Chondrocyte (in vitro differentiated cells): ENCODE results near the gene ELMO2. TPM values are rescaled to one million over a fixed set of nuclear protein-coding genes. Genes with fewer than 3 reads are reported as not detected.

Experiments
- DNase-seq: peaks from one replicate; pipeline ENCODE4 v3.0.0; 2021; ENCODE audit warnings: mixed read lengths, low spot score
- H3K27ac Mint-ChIP-seq: one replicate; pipeline ENCODE4 v1.8.0; 2021; ENCODE audit warnings: mild to moderate bottlenecking, moderate library complexity, mixed read lengths; ENCODE audit not compliant: unreplicated experiment
- H3K27me3 Mint-ChIP-seq: 2 replicates; pipeline ENCODE4 v1.8.0; 2021; ENCODE audit warnings: low read depth, mixed read lengths
- H3K36me3 Mint-ChIP-seq: 2 replicates; pipeline ENCODE4 v1.8.0; 2021; ENCODE audit warnings: low read depth, mixed read lengths
- H3K4me1 Mint-ChIP-seq: 2 replicates; pipeline ENCODE4 v1.8.0; 2021; ENCODE audit warnings: low read depth, mild to moderate bottlenecking, mixed read lengths
- H3K4me3 Mint-ChIP-seq: one replicate; pipeline ENCODE4 v1.8.0; 2021; ENCODE audit warnings: mild to moderate bottlenecking, moderate library complexity, mixed read lengths; ENCODE audit not compliant: unreplicated experiment
- H3K9me3 Mint-ChIP-seq: 2 replicates; pipeline ENCODE4 v1.8.0; 2021; ENCODE audit warnings: low read depth, mixed read lengths
- CTCF ChIP-seq: fragments of 200-600 bp; sonication (generic); IDR thresholded peaks from 2 replicates; pipeline ENCODE4 v1.5.0; 2021; ENCODE audit warnings: antibody characterized with exemption, mild to moderate bottlenecking, moderate library complexity
- total RNA-seq: library from RNA; stranded (reverse); gene quantifications from 3 replicates; pipeline ENCODE4 v1.2.1, GENCODE V29; 2021

ELMO2 gene
- total RNA-seq, 1 donor from 2014 or later, result 52.9 TPM

- H3K4me3 Mint-ChIP-seq, result peak overlapping the region; percentile 90
- TF ChIP-seq CTCF, result no peak
- H3K4me1 Mint-ChIP-seq, result peaks cover 40% of the 10 kb centered on the region
- no peak overlapping the region for H3K27ac Mint-ChIP-seq
- H3K27me3 Mint-ChIP-seq, result peaks cover 2% of the 10 kb centered on the region
- peaks cover 2% of the 10 kb centered on the region for H3K36me3 Mint-ChIP-seq
- DNase-seq, result no peak
- H3K9me3 Mint-ChIP-seq, result no peaks in the 10 kb centered on the region
Measured at GRCh38 chr20:46407671-46407996, 1.2 kb upstream of the ELMO2 start.

GRCh38 chr20:46406986-46407670 is 713 bp upstream of the ELMO2 start:
- Mint-ChIP-seq H3K27me3 (no peaks in the 10 kb centered on the region), H3K27ac (peak overlapping the region; percentile 92), H3K9me3 (no peaks in the 10 kb centered on the region), H3K4me3 (peak overlapping the region; percentile 90), H3K4me1 (peaks cover 45% of the 10 kb centered on the region), H3K36me3 (peaks cover 2% of the 10 kb centered on the region)
- no peak for TF ChIP-seq CTCF
- DNase-seq, result no peak

GRCh38 chr20:46402331-46402811 is 4.0 kb downstream of the ELMO2 start:
- no peaks in the 10 kb centered on the region for H3K9me3 Mint-ChIP-seq
- no peak for DNase-seq
- no peak overlapping the region for H3K4me3 Mint-ChIP-seq
- no peak for TF ChIP-seq CTCF
- no peaks in the 10 kb centered on the region for H3K27me3 Mint-ChIP-seq
- H3K27ac Mint-ChIP-seq, result peak overlapping the region; percentile 72
- peaks cover 2% of the 10 kb centered on the region for H3K36me3 Mint-ChIP-seq
- peaks cover 64% of the 10 kb centered on the region for H3K4me1 Mint-ChIP-seq

GRCh38 chr20:46401478-46401860 is 4.9 kb downstream of the ELMO2 start:
- no peak for TF ChIP-seq CTCF
- peaks cover 5% of the 10 kb centered on the region for H3K36me3 Mint-ChIP-seq
- H3K9me3 Mint-ChIP-seq, result no peaks in the 10 kb centered on the region
- H3K4me3 Mint-ChIP-seq, result no peak overlapping the region
- H3K27ac Mint-ChIP-seq, result peak overlapping the region; percentile 93
- peaks cover 57% of the 10 kb centered on the region for H3K4me1 Mint-ChIP-seq
- no peak for DNase-seq
- no peaks in the 10 kb centered on the region for H3K27me3 Mint-ChIP-seq

- Mint-ChIP-seq H3K9me3 (no peaks in the 10 kb centered on the region), H3K4me1 (peaks cover 59% of the 10 kb centered on the region), H3K36me3 (peaks cover 7% of the 10 kb centered on the region), H3K4me3 (peak overlapping the region; percentile 43), H3K27ac (peak overlapping the region; percentile 93), H3K27me3 (no peaks in the 10 kb centered on the region)
- peak; percentile 18 for TF ChIP-seq CTCF
- DNase-seq, result no peak
Measured at GRCh38 chr20:46400828-46401477, 5.5 kb downstream of the ELMO2 start.
